Keratinocyte (primary cell): ENCODE measurements around the gene SPR. TPM values are rescaled to one million over a fixed set of nuclear protein-coding genes. Genes with fewer than 3 reads are reported as not detected.

Source experiments
- DNase-seq: peaks from one replicate; pipeline ENCODE4 v3.0.0-alpha.2; 2011; ENCODE audit warnings: low read depth, missing footprints, low spot score
- FAIRE-seq: peaks from 2 replicates; lab custom pipeline; 2011; peaks lifted over from hg19 to GRCh38; lab: Jason Lieb, UNC
- H2AFZ ChIP-seq: 2 replicates; pipeline ENCODE4 v1.6.0; 2012; ENCODE audit warnings: low read length, control low read depth, inconsistent platforms; ENCODE audit not compliant: control insufficient read depth
- H3K27ac ChIP-seq: 2 replicates; pipeline ENCODE4 v1.5.1; 2011; ENCODE audit warnings: low read length; ENCODE audit not compliant: control insufficient read depth, insufficient read depth
- H3K27me3 ChIP-seq: 3 replicates; pipeline ENCODE4 v1.6.0; 2011; ENCODE audit warnings: low read length; ENCODE audit not compliant: control insufficient read depth, insufficient read depth; ENCODE audit errors: extremely low read depth
- H3K36me3 ChIP-seq, 2 experiments: 2 replicates in 1 of 2; 3 replicates in 1 of 2; pipeline ENCODE4 v1.5.1; 2011; ENCODE audit warnings: low read length in 2 of 2, mild to moderate bottlenecking in 1 of 2; ENCODE audit not compliant: control insufficient read depth in 2 of 2, insufficient read depth in 2 of 2; ENCODE audit errors: extremely low read depth in 1 of 2
- H3K4me1 ChIP-seq: 3 replicates; pipeline ENCODE4 v1.5.1; 2011; ENCODE audit warnings: low read length; ENCODE audit not compliant: control insufficient read depth, insufficient read depth; ENCODE audit errors: extremely low read depth
- H3K4me2 ChIP-seq: 3 replicates; pipeline ENCODE4 v1.6.0; 2011; ENCODE audit warnings: low read depth, low read length; ENCODE audit not compliant: control insufficient read depth, insufficient read depth; ENCODE audit errors: extremely low read depth
- H3K4me3 ChIP-seq, 3 experiments: fragments of 200-600 bp in 1 of 3; sonication (generic) in 1 of 3; 2 replicates in 2 of 3; 3 replicates in 1 of 3; pipeline ENCODE4 v1.5.1; 2011 to 2016; ENCODE audit warnings: low read length in 3 of 3, mild to moderate bottlenecking in 3 of 3, control low read depth in 2 of 3, inconsistent platforms in 1 of 3, low read depth in 1 of 3, mixed read lengths in 1 of 3, mixed run types in 1 of 3, moderate library complexity in 1 of 3; ENCODE audit not compliant: control insufficient read depth in 2 of 3, insufficient read depth in 2 of 3; ENCODE audit errors: extremely low read depth in 1 of 3
- H3K79me2 ChIP-seq: 2 replicates; pipeline ENCODE4 v1.6.0; 2012; ENCODE audit warnings: low read length; ENCODE audit not compliant: control insufficient read depth, insufficient read depth
- H3K9ac ChIP-seq: 3 replicates; pipeline ENCODE4 v1.6.0; 2011; ENCODE audit warnings: low read length; ENCODE audit not compliant: control insufficient read depth, insufficient read depth; ENCODE audit errors: extremely low read depth
- H3K9me1 ChIP-seq: 3 replicates; pipeline ENCODE4 v1.6.0; 2011; ENCODE audit warnings: low read length; ENCODE audit not compliant: control insufficient read depth, insufficient read depth; ENCODE audit errors: extremely low read depth
- H3K9me3 ChIP-seq: 2 replicates; pipeline ENCODE4 v1.5.1; 2012; ENCODE audit warnings: low read depth, low read length; ENCODE audit not compliant: control insufficient read depth
- H4K20me1 ChIP-seq: 3 replicates; pipeline ENCODE4 v1.6.0; 2011; ENCODE audit warnings: low read length; ENCODE audit not compliant: control insufficient read depth, insufficient read depth; ENCODE audit errors: extremely low read depth
- EZH2 ChIP-seq: IDR thresholded peaks from one replicate; pipeline ENCODE4 v1.6.1; 2012; ENCODE audit warnings: inconsistent platforms, mild to moderate bottlenecking, low read length, moderate library complexity
- dilution Hi-C: fragments of 300-500 bp; cut with MboI; formaldehyde crosslinking; loops from one replicate; pipeline ENCODE4 v1.7.0; 2020; ENCODE audit warnings: low sequenced_read_pairs; ENCODE audit not compliant: extremely low pct_ligation_motif_present
- polyA plus RNA-seq, 5 experiments: library from polyadenylated mRNA; depleted of rRNA in 3 of 5; stranded (reverse) in 3 of 5; stranded (forward) in 1 of 5; unstranded in 1 of 5; fragments of >200 nt; gene quantifications; 1 replicate in 1 of 5; 2 replicates in 3 of 5; 3 replicates in 1 of 5; pipeline versions ENCODE4 v1.2.1 to v1.2.3, GENCODE V29; 2011 to 2012; ENCODE audit warnings: missing spikeins in 2 of 5, low read depth in 1 of 5, low replicate concordance in 1 of 5
- TF ChIP-seq, protein P1 (sequence below), 3 experiments: IDR thresholded peaks in 1 of 3; conservative IDR thresholded peaks in 1 of 3; optimal IDR thresholded peaks in 1 of 3; 2 replicates in 2 of 3; 3 replicates in 1 of 3; pipeline versions ENCODE3 to v1.5.1; 2011; ENCODE audit warnings: low read length in 3 of 3, mild to moderate bottlenecking in 3 of 3, moderate library complexity in 2 of 3, control low read depth in 1 of 3, inconsistent platforms in 1 of 3; ENCODE audit not compliant: insufficient read depth in 2 of 3; ENCODE audit errors: extremely low read depth in 1 of 3

SPR gene
- polyA plus RNA-seq, 1 donor (not counting 4 experiments of a cell fraction or from before 2014, with no cell fraction given) = 25.1 TPM

DNA sequence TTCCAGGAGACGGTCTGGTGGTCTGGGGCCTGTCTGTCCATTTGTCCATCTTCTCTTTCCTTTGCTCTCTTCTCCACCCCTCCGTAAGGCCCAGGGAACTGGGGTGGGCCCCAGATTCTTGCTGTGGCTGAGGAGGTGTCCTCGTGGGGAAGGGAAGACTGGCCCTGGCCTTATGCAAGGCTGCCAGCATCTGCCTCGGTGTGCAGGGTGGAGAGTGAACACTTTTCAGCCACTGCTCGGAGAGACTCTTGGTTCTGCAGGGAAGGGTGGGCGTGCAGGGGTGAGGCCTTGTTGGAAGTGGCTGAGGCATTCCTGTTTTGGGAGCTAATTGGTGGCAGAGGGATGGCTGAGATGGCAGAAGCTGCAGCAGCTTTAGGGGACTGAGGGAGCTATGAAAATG lies 53.2 kb downstream of the SPR start:
- no peak overlapping the region for H3K9ac ChIP-seq
- H3K27me3 ChIP-seq = peaks cover 33% of the 10 kb centered on the region
- no peaks in the 10 kb centered on the region for H3K9me3 ChIP-seq
- H2AFZ ChIP-seq = no peak overlapping the region
- H3K4me3 ChIP-seq = no peak overlapping the region
- H4K20me1 ChIP-seq = no peaks in the 10 kb centered on the region
- H3K4me1 ChIP-seq = peaks cover 1% of the 10 kb centered on the region
- no peak overlapping the region for H3K27ac ChIP-seq
- no peak for FAIRE-seq
- no peak for DNase-seq
- no peak for TF ChIP-seq EZH2
- TF ChIP-seq, protein P1, sequence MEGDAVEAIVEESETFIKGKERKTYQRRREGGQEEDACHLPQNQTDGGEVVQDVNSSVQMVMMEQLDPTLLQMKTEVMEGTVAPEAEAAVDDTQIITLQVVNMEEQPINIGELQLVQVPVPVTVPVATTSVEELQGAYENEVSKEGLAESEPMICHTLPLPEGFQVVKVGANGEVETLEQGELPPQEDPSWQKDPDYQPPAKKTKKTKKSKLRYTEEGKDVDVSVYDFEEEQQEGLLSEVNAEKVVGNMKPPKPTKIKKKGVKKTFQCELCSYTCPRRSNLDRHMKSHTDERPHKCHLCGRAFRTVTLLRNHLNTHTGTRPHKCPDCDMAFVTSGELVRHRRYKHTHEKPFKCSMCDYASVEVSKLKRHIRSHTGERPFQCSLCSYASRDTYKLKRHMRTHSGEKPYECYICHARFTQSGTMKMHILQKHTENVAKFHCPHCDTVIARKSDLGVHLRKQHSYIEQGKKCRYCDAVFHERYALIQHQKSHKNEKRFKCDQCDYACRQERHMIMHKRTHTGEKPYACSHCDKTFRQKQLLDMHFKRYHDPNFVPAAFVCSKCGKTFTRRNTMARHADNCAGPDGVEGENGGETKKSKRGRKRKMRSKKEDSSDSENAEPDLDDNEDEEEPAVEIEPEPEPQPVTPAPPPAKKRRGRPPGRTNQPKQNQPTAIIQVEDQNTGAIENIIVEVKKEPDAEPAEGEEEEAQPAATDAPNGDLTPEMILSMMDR (optimal IDR thresholded peaks at IDR 0.05 in 1 of 3, IDR thresholded peaks at IDR 0.05 in 1 of 3, conservative IDR thresholded peaks at IDR 0.05 in 1 of 3; ENCODE audit: extremely low read depth in 1 of 3, insufficient read depth in 2 of 3, low read length in 3 of 3) = no peak
- dilution Hi-C loops = no loop called here
- no peaks in the 10 kb centered on the region for H3K9me1 ChIP-seq
- no peaks in the 10 kb centered on the region for H3K36me3 ChIP-seq
- no peak overlapping the region for H3K4me2 ChIP-seq
- H3K79me2 ChIP-seq = no peaks in the 10 kb centered on the region

DNA sequence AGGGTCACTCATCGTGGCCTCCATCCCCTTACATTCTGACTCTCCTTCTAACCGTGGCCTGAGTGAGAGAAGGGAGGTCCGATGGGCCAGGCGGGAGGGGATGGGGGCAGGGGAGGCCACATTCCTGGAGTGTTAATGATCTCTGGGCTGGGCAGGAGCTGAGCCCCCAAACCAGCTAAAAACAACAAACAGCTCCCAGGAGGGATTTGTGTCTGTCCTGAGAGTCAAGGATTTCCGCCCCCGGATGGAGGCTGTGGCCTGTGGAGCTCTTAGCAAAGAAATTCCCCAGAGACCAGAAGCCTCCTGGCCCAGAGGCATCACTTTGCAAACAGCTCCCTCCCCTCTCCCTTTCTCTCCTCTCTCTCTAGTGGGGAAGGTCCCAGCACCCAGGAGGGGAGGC lies 53.6 kb downstream of the SPR start:
- TF ChIP-seq EZH2 = no peak
- TF ChIP-seq, protein P1 (optimal IDR thresholded peaks at IDR 0.05 in 1 of 3, IDR thresholded peaks at IDR 0.05 in 1 of 3, conservative IDR thresholded peaks at IDR 0.05 in 1 of 3; ENCODE audit: extremely low read depth in 1 of 3, insufficient read depth in 2 of 3, low read length in 3 of 3) = no peak
- no peak overlapping the region for H2AFZ ChIP-seq
- H4K20me1 ChIP-seq = no peaks in the 10 kb centered on the region
- dilution Hi-C loops = no loop called here
- FAIRE-seq (no peak), DNase-seq (no peak)
- no peaks in the 10 kb centered on the region for H3K4me1 ChIP-seq
- no peak overlapping the region for H3K9ac ChIP-seq
- H3K9me3 ChIP-seq = no peaks in the 10 kb centered on the region
- peaks cover 29% of the 10 kb centered on the region for H3K27me3 ChIP-seq
- no peaks in the 10 kb centered on the region for H3K79me2 ChIP-seq
- no peak overlapping the region for H3K4me3 ChIP-seq
- H3K27ac ChIP-seq = no peak overlapping the region
- H3K36me3 ChIP-seq = no peaks in the 10 kb centered on the region
- H3K4me2 ChIP-seq = no peak overlapping the region
- no peaks in the 10 kb centered on the region for H3K9me1 ChIP-seq

Other genes starting within 250 kb of the SPR start
- 35.7 to 43.3 TPM (median 37.3 TPM) in 3 replicates for gene EXOC6B, start 61.4 kb upstream of the SPR start, polyA plus RNA-seq
- gene EMX1, start 30.1 kb downstream of the SPR start, polyA plus RNA-seq = not detected in 3 replicates
- 5.1 to 9.9 TPM (median 6.3 TPM) in 3 replicates for gene SFXN5, start 184.3 kb downstream of the SPR start, polyA plus RNA-seq
- gene RAB11FIP5, start 225.5 kb downstream of the SPR start, polyA plus RNA-seq = 39.7 to 41.2 TPM (median 40.1 TPM) in 3 replicates